GM18868 (cell line): ENCODE results near the gene ACD.
A peak's percentile ranks its signal among the peaks of the same experiment; 100 is the strongest.
"Not testable (repeated sequence)": the region's sequence is repeated elsewhere in the genome, so short reads cannot be mapped to it uniquely, and the experiment has no call there.

ENCODE experiments used
- ATAC-seq: cut with Tn5 transposase; IDR thresholded peaks from one replicate; pipeline ENCODE4 v1.9.1; 2021; ENCODE audit warnings: mild to moderate bottlenecking, moderate library complexity; ENCODE audit not compliant: unreplicated experiment

ACD gene

GRCh38 chr16:67659675-67660563, at the start of gene ACD:
Gene ACD, minus strand, starts transcription at chr16:67660260. Its CDS starts 40 bp downstream, at chr16:67660220.
- peak; percentile 57 for ATAC-seq

GRCh38 chr16:67709050-67709449, 49.0 kb upstream of the ACD start:
- no peak for ATAC-seq

- no peak for ATAC-seq
Observed at GRCh38 chr16:67708368-67708771, 48.3 kb upstream of the ACD start.

GRCh38 chr16:67707790-67708189, 47.7 kb upstream of the ACD start:
- no peak for ATAC-seq

GRCh38 chr16:67707210-67707609, 47.1 kb upstream of the ACD start:
- ATAC-seq, result no peak

- no peak for ATAC-seq
Observed at GRCh38 chr16:67704110-67704509, 44.0 kb upstream of the ACD start.

- no peak for ATAC-seq
Observed at GRCh38 chr16:67703626-67704025, 43.6 kb upstream of the ACD start.

- no peak for ATAC-seq
Observed at GRCh38 chr16:67702130-67702529, 42.1 kb upstream of the ACD start.

- no peak for ATAC-seq
Observed at GRCh38 chr16:67701420-67701819, 41.4 kb upstream of the ACD start.

GRCh38 chr16:67699265-67699664, 39.2 kb upstream of the ACD start:
- ATAC-seq, result no peak

GRCh38 chr16:67697422-67698185, 37.5 kb upstream of the ACD start:
- no peak for ATAC-seq

- no peak for ATAC-seq
Observed at GRCh38 chr16:67694611-67695010, 34.6 kb upstream of the ACD start.

- not testable (repeated sequence) for ATAC-seq
Observed at GRCh38 chr16:67693517-67694285, 33.6 kb upstream of the ACD start.

- no peak for ATAC-seq
Observed at GRCh38 chr16:67685388-67686112, 25.5 kb upstream of the ACD start.

GRCh38 chr16:67683767-67684166, 23.7 kb upstream of the ACD start:
- ATAC-seq, result no peak

- no peak for ATAC-seq
Observed at GRCh38 chr16:67679935-67680897, 20.2 kb upstream of the ACD start.

GRCh38 chr16:67678354-67679023, 18.4 kb upstream of the ACD start:
- no peak for ATAC-seq

- no peak for ATAC-seq
Observed at GRCh38 chr16:67677712-67678111, 17.7 kb upstream of the ACD start.

- no peak for ATAC-seq
Observed at GRCh38 chr16:67676939-67677338, 16.9 kb upstream of the ACD start.
